SK-N-SH (cell line): ENCODE data around the gene PHC3.
"Not testable (repeated sequence)": the region's sequence is repeated elsewhere in the genome, so short reads cannot be mapped to it uniquely, and the experiment has no call there.

Experiments
- CTCF ChIP-seq: fragments of 200-600 bp; sonication (generic); IDR thresholded peaks from 2 replicates; pipeline ENCODE4 v1.6.1; 2017; ENCODE audit warnings: antibody characterized with exemption, mild to moderate bottlenecking, moderate library complexity
- EP300 ChIP-seq, 2 experiments: IDR thresholded peaks; 2 replicates each; pipeline versions ENCODE4 v1.4.0 to v1.6.1; 2012; ENCODE audit warnings: borderline replicate concordance in 1 of 2, low read depth in 1 of 2, low read length in 1 of 2
- EZH2phosphoT487 ChIP-seq: fragments of 200-600 bp; sonication (generic); IDR thresholded peaks from 2 replicates; pipeline ENCODE4 v1.6.1; 2017; ENCODE audit warnings: low read depth, mixed run types, mild to moderate bottlenecking, antibody characterized with exemption, moderate library complexity, borderline replicate concordance
- JUND ChIP-seq: IDR thresholded peaks from 2 replicates; pipeline ENCODE4 v1.4.0; 2012
- MAX ChIP-seq: IDR thresholded peaks from 2 replicates; pipeline ENCODE4 v1.4.0; 2012; ENCODE audit warnings: low read depth
- MXI1 ChIP-seq: IDR thresholded peaks from 2 replicates; pipeline ENCODE4 v1.6.1; 2012; ENCODE audit warnings: mild to moderate bottlenecking, low read depth, low read length, improper control_type of control experiment
- NFIC ChIP-seq: IDR thresholded peaks from 2 replicates; pipeline ENCODE4 v1.4.0; 2012; ENCODE audit warnings: borderline replicate concordance
- POLR2AphosphoS5 ChIP-seq: IDR thresholded peaks from 2 replicates; pipeline ENCODE4 v1.6.1; 2012; ENCODE audit warnings: low read depth, low read length
- RAD21 ChIP-seq: IDR thresholded peaks from 2 replicates; pipeline ENCODE4 v1.6.1; 2012; ENCODE audit warnings: mild to moderate bottlenecking, low read length
- RCOR1 ChIP-seq: fragments of 150-350 bp; IDR thresholded peaks from 2 replicates; pipeline ENCODE4 v1.6.1; 2017; ENCODE audit warnings: antibody characterized with exemption, low read length
- ZBTB33 ChIP-seq: IDR thresholded peaks from 2 replicates; pipeline ENCODE4 v1.4.0; 2012; ENCODE audit warnings: low read depth, borderline replicate concordance

- TF ChIP-seq CTCF; MXI1; NFIC; EP300 (IDR thresholded peaks at IDR 0.05; ENCODE audit: borderline replicate concordance in 1 of 2, low read depth in 1 of 2, low read length in 1 of 2); RAD21; ZBTB33; POLR2AphosphoS5; JUND; MAX; EZH2phosphoT487; RCOR1: not testable (repeated sequence)
Measured at GRCh38 chr3:170114165-170114564, 67.4 kb downstream of the PHC3 start.
